ENCODE data around the gene CATSPERE.

CATSPERE gene

GRCh38 chr1:244461245-244462071 is at the start of gene CATSPERE:
Gene CATSPERE, plus strand, starts transcription at chr1:244461273. Its CDS starts 157 bp downstream, at chr1:244461430.
- peak; percentile 75 to 76 for DNase-seq

GRCh38 chr1:244412176-244412575 is 48.9 kb upstream of the CATSPERE start:
- DNase-seq = no peak

DNA sequence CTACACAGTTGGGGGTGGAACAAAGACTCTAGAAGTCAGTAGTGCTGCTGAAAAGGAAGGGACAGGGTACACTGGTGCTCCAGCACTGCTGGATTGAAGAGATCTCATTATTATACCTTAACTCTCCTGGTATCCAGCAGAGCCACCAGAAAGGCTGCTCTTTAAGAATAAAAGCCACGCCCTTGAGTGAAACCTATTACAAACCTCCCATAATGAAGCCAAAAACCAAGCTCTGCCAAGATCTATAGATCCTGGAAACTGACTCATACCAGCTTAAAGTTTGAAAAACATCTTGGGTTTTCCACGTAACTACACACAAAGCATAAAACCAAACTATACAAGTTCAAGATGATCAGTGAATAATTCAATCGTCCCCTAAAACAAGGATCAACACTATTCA is 47.3 kb upstream of the CATSPERE start:
- no peak for DNase-seq

- DNase-seq = no peak
These were observed 46.5 kb upstream of the CATSPERE start for GRCh38 chr1:244414543-244414942.

DNA sequence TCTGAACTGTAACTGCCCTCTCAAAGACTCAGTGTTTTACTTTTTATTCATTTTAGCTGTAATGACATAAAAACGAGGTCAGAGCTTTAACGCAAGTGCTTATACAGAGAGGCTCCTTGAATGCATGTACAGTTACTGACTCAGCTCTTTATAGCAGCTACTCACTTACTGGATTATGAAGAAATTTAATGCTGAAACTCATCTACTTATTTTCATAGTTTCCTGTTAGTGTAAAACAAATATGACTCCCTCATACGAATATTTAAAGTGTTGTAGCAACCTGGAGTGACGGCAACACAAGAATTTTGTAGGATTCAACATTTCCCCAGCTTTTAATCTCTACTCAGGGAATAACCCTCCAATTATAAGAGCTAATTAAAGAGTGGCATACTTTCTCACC is 42.0 kb upstream of the CATSPERE start:
- no peak for DNase-seq

DNA sequence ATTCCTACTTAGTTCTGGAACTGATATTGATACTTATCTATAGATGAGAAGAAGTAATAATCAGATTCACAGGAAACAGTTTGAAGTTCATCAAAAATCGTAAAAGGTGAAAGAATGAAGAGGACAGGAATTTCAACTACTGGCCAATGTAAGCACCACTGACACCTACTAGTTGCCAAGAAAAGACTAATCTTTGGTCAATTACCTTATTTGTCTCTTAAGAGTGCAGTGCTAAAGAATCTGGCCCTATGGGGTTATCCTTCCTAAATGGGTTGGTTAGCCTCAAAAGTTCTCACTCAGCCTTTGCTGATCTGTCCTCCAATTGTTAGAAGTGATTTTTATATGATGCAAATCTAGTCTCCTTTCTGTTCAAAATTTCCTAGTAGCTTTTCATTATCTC is 38.9 kb upstream of the CATSPERE start:
- DNase-seq = no peak

DNA sequence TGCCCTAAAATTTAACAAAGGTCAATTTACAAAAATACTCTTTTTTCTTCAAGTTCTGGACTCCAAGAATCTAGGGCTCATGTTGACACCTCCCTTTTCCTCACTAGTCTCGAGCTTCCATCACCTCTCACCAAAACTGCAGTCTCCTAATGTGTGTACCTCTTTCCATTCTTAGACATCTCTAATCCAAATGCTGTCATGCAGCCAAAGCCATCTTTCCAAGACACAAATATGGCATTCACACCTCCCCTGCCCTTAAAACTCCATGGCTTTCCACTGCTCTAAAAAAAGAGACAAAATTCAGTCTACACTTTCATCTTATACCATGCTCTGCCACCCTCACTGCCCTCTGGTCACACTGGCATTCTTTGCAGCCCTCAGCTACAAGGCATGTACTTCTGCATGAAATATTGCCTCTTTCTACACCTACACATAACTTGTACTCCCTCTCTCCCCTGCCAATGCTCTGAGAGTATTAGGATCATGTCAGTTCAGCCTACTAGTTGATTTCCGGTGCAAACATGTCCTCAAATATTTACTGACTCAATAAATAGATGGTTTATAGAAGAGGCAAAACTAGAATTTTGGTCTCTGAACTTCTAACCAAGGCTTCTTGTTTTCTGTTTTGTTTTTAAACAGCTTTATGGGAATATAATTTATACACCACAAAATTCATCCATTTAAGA is 36.3 kb upstream of the CATSPERE start:
- DNase-seq = no peak

DNA sequence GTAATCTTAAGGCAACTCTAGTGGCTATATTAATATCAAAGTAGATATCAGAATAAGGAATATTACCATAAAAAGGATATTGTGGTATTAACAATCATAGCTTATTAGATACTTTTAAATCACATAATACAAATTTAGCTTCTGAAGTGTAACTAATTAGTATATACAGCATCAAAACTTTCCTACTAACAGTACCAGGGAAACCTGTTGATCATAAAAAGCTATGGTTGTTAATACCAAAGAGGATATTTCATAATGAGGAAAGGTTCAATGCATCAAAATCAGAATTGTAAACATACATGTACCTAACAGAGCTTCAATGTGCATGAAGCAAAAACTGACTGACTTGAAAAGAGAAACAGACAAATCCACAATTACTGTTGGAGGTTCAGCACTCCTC is 33.4 kb upstream of the CATSPERE start:
- no peak for DNase-seq

GRCh38 chr1:244429818-244430217 is 31.3 kb upstream of the CATSPERE start:
- DNase-seq = no peak

DNA sequence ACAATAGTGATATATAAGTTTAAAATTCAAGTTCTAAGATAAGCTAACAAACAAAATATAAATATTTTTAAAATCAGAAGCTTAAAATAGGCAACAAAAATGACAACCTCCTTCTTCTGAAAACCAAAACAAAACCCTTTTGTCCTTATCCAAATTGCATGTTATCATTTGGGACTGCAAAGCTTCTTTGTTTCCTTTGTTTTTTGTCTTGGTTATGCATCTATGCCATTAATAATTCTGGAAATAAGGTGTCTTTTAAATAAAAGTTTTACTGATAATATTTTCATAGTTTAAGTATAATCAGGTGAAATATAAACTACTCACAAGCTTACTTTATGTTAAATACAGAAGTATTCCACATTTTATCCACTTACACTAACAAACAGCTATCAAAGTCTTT is 29.9 kb upstream of the CATSPERE start:
- no peak for DNase-seq

GRCh38 chr1:244435562-244436205 is 25.4 kb upstream of the CATSPERE start:
- DNase-seq = peak; percentile 32 to 45

DNA sequence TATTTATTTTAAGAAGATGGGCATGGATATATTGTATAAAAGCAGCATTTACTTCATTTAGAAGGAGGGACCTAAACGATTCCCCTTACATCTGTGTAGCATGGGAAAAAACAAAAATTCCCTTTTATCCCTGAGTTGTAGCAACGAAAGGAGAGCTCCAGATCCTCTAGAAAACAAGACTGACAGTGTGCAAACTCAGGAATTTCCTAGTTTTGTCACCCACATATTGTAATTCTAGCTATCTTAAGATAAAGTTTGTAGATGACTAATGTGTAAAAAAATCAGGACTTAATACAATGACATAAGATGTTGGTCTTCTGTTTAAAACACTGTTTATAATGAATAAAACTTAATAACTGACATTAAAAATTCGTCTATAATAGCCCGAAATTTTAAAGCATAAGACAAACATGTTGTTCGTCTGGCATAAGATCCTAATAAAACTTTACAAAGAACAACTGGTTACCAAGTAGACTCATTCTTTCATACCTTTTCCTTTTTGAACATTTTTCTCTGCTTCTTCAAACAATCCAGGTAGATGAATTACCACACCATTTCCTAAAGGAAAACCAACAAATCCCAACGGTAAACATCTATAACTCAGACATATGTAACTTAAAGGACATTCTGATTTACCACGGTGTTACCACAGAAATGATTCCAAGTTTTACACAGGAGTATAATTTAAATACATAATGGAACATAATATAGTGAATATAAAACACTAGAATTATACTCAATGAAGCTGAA is 24.6 kb upstream of the CATSPERE start:
- DNase-seq = no peak

DNA sequence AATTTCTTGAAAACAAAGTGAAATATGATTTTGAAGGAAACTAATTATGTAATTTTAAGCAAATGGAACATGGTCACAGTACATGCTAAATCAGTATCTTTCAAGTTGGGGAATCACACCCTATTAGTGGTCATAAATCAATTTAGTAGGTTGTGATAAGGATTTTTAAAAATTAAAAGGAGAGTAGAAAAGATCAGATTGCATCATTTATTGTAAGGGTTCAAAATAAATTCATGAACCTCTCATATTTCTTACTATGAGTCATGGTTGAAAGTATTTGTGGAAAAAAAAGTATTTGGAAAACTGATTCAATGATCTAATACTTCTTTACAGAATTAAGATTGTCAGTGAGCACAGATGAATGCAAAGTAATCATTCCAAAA is 24.0 kb upstream of the CATSPERE start:
- no peak for DNase-seq

GRCh38 chr1:244439391-244440032 is 21.6 kb upstream of the CATSPERE start:
- DNase-seq = no peak

- DNase-seq = no peak
These were observed 18.2 kb upstream of the CATSPERE start for GRCh38 chr1:244442850-244443249.

DNA sequence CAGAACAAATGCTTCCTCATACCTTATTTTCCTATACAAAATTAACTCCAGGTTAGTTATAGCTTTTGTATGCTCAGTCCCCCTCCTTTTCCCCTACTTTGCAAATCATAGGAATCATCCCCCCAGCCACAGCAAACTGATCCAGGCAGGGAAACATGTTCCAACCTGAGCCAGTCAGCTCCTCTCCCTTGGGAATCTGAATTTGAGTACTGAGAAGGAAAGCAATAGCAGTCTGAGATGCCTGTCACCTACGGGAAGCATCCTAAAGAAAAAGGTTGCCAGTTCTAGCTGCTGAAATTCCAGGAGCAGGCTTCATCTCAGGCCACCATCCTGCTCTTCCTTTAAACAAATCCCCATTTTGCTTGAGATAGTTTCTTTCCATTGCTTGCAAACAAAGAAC is 16.2 kb upstream of the CATSPERE start:
- no peak for DNase-seq

DNA sequence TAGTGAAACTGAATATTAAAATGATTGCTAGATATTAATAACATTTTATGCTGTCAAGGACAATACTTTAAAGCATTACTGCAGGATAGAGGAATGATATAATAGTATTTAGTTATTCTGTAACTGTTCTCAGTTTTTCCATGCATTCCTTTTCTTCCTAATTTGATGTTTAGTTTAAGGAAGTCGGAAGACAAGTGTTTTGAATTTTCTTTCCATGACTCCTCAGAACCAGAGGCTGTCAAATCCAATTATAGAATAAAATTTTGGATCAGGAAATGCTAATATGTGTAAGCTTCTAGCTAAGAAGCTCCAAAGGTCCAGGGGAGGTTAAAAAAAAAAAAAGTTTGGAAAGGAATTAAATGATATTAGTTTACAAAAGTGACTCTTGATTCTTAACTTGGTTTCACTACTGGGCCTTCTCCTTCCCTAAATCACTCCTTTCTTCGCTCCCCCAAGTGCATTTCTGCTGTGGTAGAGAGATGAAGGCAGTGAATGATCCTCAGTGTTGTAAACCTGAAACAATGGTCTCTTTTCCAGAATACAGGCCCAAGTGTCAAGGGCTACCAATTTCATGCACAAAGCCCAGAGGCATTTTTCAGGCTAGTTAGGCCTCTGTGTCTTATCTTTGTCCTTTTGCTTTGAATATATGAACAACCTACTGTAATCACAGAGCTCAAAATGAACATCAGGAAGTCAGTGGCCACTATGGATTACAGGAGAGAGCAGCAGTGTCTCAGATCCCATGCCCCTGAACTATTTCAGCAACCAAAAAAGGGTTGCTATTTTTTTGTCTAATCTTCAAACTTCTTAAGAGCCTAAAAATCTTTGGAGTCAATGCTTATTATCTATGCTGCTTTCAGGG is 15.5 kb upstream of the CATSPERE start:
- no peak for DNase-seq

- DNase-seq = no peak
These were observed 14.0 kb upstream of the CATSPERE start for GRCh38 chr1:244447024-244447423.

DNA sequence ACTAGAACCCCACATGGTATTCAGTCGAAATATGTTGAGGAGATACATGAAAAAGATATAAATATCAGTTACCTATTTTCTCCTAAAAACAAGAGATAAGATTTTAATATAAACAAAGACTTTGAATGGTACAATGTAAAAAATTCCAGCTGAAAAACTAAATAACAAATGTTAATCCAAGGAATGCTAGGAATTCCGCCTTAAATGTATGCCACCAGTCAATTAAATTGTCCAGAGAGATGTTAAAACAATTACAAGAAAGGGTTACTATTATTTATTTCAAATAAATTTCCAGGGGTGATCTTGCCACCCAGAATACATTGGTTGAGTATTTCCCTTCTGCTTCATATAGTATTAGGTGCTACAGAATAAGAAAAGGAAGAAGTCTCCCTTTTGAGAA is 13.5 kb upstream of the CATSPERE start:
- no peak for DNase-seq

- no peak for DNase-seq
These were observed 12.6 kb upstream of the CATSPERE start for GRCh38 chr1:244448279-244449036.

Data from activated CD4-positive, alpha-beta T cell treated with anti-CD3 and anti-CD28 coated beads, Interleukin-2, amount 50 U/mL, for 48 hours (primary cell).